ENCODE measurements around the gene RTN4. TPM values are rescaled to one million over a fixed set of nuclear protein-coding genes. Genes with fewer than 3 reads are reported as not detected.

Gene RTN4
- total and polyA plus RNA-seq, 2 of the 4 experiments (the other 2 are of a cell fraction): 77.8 to 588 TPM

DNA sequence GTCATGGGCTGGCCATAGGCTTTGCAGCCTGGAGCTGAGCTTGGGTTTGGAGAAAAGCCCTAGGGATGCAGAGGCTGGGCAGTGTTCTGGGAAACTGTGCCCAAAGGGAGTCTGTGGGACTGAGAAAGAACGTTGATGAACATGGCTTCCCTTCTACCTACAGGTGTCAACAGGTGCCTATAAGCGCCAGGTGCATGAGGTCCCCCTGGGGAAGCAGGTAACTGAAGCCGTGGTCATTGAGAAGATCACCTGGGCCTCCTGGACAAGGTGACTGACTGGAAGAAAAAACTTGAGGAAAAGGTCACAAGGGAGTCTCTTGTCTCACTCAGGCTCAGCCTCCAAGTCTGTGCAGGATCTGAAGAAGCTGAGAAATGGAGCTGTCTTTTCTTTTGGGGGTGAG, 83.4 kb downstream of the RTN4 start:
- 100% methylated on average over 1 of the region's 3 CpGs; no CpG with 5 or more reads in 1 of the 2 experiments for WGBS, 2 experiments (ENCODE audit: extremely low coverage in 2 of 2, insufficient read length in 1 of 2)
- DNase-seq: no peak
- no peak overlapping the region for H3K9ac ChIP-seq (ENCODE audit: low read depth, low read length)
- H2AK9ac ChIP-seq (replicated peaks; ENCODE audit: low read depth, low read length, poor library complexity): no peak overlapping the region
- dilution Hi-C loops (cut with HindIII; ENCODE audit: low sequenced_read_pairs, unreplicated experiment): no loop called here
- H3K23ac ChIP-seq (ENCODE audit: low read depth, low read length): no peak overlapping the region
- H2BK20ac ChIP-seq (ENCODE audit: low read depth, low read length): no peak overlapping the region
- H3K9me1 ChIP-seq (ENCODE audit: insufficient read depth, low read length): peaks cover 44% of the 10 kb centered on the region
- no peak overlapping the region for H3K18ac ChIP-seq (ENCODE audit: low read depth, low read length)
- no peak overlapping the region for H4K8ac ChIP-seq (ENCODE audit: low read depth in 2 of 2, low read length in 2 of 2)
- no peak for ATAC-seq (ENCODE audit: low read depth)
- TF ChIP-seq RFX5 (IDR thresholded peaks at IDR 0.05; ENCODE audit: low read depth, low read length) (no peak), MAZ (IDR thresholded peaks at IDR 0.05; ENCODE audit: borderline replicate concordance, low read depth, low read length) (no peak), MXI1 (IDR thresholded peaks at IDR 0.05; ENCODE audit: borderline replicate concordance, low read depth, low read length) (no peak), NFE2L2 (IDR thresholded peaks at IDR 0.05; ENCODE audit: low read depth, low read length) (no peak), SMC3 (IDR thresholded peaks at IDR 0.05; ENCODE audit: low read depth, low read length) (no peak), RAD21 (IDR thresholded peaks at IDR 0.05; ENCODE audit: low read length) (no peak), RCOR1 (IDR thresholded peaks at IDR 0.05; ENCODE audit: insufficient replicate concordance, low read length) (no peak)
- TF ChIP-seq, protein P1, sequence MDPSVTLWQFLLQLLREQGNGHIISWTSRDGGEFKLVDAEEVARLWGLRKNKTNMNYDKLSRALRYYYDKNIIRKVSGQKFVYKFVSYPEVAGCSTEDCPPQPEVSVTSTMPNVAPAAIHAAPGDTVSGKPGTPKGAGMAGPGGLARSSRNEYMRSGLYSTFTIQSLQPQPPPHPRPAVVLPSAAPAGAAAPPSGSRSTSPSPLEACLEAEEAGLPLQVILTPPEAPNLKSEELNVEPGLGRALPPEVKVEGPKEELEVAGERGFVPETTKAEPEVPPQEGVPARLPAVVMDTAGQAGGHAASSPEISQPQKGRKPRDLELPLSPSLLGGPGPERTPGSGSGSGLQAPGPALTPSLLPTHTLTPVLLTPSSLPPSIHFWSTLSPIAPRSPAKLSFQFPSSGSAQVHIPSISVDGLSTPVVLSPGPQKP (IDR thresholded peaks at IDR 0.05; ENCODE audit: borderline replicate concordance, low read depth, low read length): no peak
- TF ChIP-seq, protein P2, sequence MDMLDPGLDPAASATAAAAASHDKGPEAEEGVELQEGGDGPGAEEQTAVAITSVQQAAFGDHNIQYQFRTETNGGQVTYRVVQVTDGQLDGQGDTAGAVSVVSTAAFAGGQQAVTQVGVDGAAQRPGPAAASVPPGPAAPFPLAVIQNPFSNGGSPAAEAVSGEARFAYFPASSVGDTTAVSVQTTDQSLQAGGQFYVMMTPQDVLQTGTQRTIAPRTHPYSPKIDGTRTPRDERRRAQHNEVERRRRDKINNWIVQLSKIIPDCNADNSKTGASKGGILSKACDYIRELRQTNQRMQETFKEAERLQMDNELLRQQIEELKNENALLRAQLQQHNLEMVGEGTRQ (IDR thresholded peaks at IDR 0.05; ENCODE audit: low read depth, low read length): no peak
- TF ChIP-seq, protein P3, sequence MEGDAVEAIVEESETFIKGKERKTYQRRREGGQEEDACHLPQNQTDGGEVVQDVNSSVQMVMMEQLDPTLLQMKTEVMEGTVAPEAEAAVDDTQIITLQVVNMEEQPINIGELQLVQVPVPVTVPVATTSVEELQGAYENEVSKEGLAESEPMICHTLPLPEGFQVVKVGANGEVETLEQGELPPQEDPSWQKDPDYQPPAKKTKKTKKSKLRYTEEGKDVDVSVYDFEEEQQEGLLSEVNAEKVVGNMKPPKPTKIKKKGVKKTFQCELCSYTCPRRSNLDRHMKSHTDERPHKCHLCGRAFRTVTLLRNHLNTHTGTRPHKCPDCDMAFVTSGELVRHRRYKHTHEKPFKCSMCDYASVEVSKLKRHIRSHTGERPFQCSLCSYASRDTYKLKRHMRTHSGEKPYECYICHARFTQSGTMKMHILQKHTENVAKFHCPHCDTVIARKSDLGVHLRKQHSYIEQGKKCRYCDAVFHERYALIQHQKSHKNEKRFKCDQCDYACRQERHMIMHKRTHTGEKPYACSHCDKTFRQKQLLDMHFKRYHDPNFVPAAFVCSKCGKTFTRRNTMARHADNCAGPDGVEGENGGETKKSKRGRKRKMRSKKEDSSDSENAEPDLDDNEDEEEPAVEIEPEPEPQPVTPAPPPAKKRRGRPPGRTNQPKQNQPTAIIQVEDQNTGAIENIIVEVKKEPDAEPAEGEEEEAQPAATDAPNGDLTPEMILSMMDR (conservative IDR thresholded peaks at IDR 0.05; ENCODE audit: low read depth, low read length): no peak
- intact Hi-C loops (cut with micrococcal nuclease): no loop called here
- in situ Hi-C loops (cut with MboI; ENCODE audit: low sequenced_read_pairs): no loop called here
- H3K4me1 ChIP-seq (ENCODE audit: control insufficient read depth, insufficient read depth, low read length): peaks cover 6% of the 10 kb centered on the region; the same call in 1 of the 2 replicates
- no peak overlapping the region for H3K4ac ChIP-seq (ENCODE audit: low read depth, low read length)
- CTCF ChIA-PET: interaction anchor here (1.8 kb wide), 1 partner anchor 11 kb away, joined by 4 read pairs; no protein-coding TSS in a partner anchor
- no peak overlapping the region for H2BK15ac ChIP-seq (ENCODE audit: low read depth, low read length)
- peaks cover 59% of the 10 kb centered on the region for H4K20me1 ChIP-seq (ENCODE audit: insufficient read depth, low read length)
- H2BK5ac ChIP-seq (ENCODE audit: low read depth, low read length, poor library complexity, severe bottlenecking): no peak overlapping the region
- H3K56ac ChIP-seq (ENCODE audit: extremely low read depth, insufficient read depth, low read length): no peak overlapping the region
- peaks cover 39 to 71% of the 10 kb centered on the region in 2 experiments for H3K79me1 ChIP-seq (ENCODE audit: low read depth in 1 of 2, low read length in 2 of 2)
- no peak overlapping the region for H2AK5ac ChIP-seq (ENCODE audit: low read depth, low read length)
- H3K4me2 ChIP-seq (ENCODE audit: low read depth, low read length): no peak overlapping the region
- BruUV-seq (replicated peaks): no TSS peak
- H3K4me3 ChIP-seq (ENCODE audit: insufficient read depth, low read depth, low read length): no peak overlapping the region
- H3K9me3 ChIP-seq (ENCODE audit: control insufficient read depth, insufficient read depth, low read length): no peaks in the 10 kb centered on the region
- H3K27ac ChIP-seq (ENCODE audit: insufficient read depth, low read length): no peak overlapping the region
- POLR2A ChIA-PET (ENCODE audit: unreplicated experiment): no interaction called here
- no peak overlapping the region for H2BK120ac ChIP-seq (ENCODE audit: low read depth, low read length)
- H3K14ac ChIP-seq (replicated peaks; ENCODE audit: low read depth, low read length): no peak overlapping the region
- H4K5ac ChIP-seq (ENCODE audit: low read depth, low read length): no peak overlapping the region
- no peaks in the 10 kb centered on the region for H3K27me3 ChIP-seq (ENCODE audit: control insufficient read depth, insufficient read depth, low read length)
- peaks cover 29% of the 10 kb centered on the region for H3K36me3 ChIP-seq (ENCODE audit: control insufficient read depth, insufficient read depth, low read length)
- no peak overlapping the region for H2AFZ ChIP-seq (replicated peaks; ENCODE audit: low read length, poor library complexity)
- no peak overlapping the region for H4K91ac ChIP-seq (ENCODE audit: insufficient read depth, low read depth, low read length)
